CD8-positive, alpha-beta memory T cell (primary cell): ENCODE data around the gene UNC13C. TPM values are rescaled to one million over a fixed set of nuclear protein-coding genes. Genes with fewer than 3 reads are reported as not detected.

ENCODE experiments used
- CTCF ChIA-PET: fragments of 350-600 bp; sonication (Branson Sonifier 250); formaldehyde crosslinking; loops from one replicate; lab custom pipeline; 2021; ENCODE audit warnings: antibody characterized with exemption; lab: Charles Lee
- POLR2A ChIA-PET: fragments of 350-600 bp; sonication (Branson Sonifier 250); formaldehyde crosslinking; loops from one replicate; lab custom pipeline; 2021; ENCODE audit warnings: antibody characterized with exemption; lab: Charles Lee
- DNase-seq, 5 donors: peaks; one replicate each; pipeline versions ENCODE4 v3.0.0 to v3.0.0-alpha.2; 2020 to 2022; ENCODE audit warnings: mixed read lengths in 1 of 5
- H3K27ac ChIP-seq: one replicate; pipeline ENCODE4 v1.7.0; 2013; ENCODE audit warnings: low read depth, mild to moderate bottlenecking, low read length, moderate library complexity
- H3K27me3 ChIP-seq: 2 replicates; pipeline ENCODE4 v1.7.0; 2013; ENCODE audit warnings: low read length, mild to moderate bottlenecking; ENCODE audit not compliant: insufficient read depth, poor library complexity, severe bottlenecking
- H3K36me3 ChIP-seq: 2 replicates; pipeline ENCODE4 v1.7.0; 2013; ENCODE audit warnings: mild to moderate bottlenecking, low read length, moderate library complexity; ENCODE audit not compliant: insufficient read depth
- H3K4me1 ChIP-seq: 2 replicates; pipeline ENCODE4 v1.7.0; 2013; ENCODE audit warnings: mild to moderate bottlenecking, low read length, moderate library complexity; ENCODE audit not compliant: insufficient read depth
- H3K4me3 ChIP-seq: 2 replicates; pipeline ENCODE4 v1.7.0; 2013; ENCODE audit warnings: mild to moderate bottlenecking, low read length
- H3K9me3 ChIP-seq: 2 replicates; pipeline ENCODE4 v1.7.0; 2013; ENCODE audit warnings: mild to moderate bottlenecking, low read length
- H3K27ac Mint-ChIP-seq, 8 donors: one replicate each; pipeline ENCODE4 v1.8.0; 2020 to 2021; ENCODE audit warnings: mixed read lengths in 8 of 8, mild to moderate bottlenecking in 6 of 8, inconsistent platforms in 3 of 8, moderate library complexity in 3 of 8
- H3K27me3 Mint-ChIP-seq, 2 donors: one replicate each; pipeline ENCODE4 v1.8.0; 2020 to 2021; ENCODE audit warnings: mixed read lengths in 2 of 2, mild to moderate bottlenecking in 1 of 2, moderate library complexity in 1 of 2
- H3K36me3 Mint-ChIP-seq, 3 donors: one replicate each; pipeline ENCODE4 v1.8.0; 2020 to 2021; ENCODE audit warnings: mixed read lengths in 3 of 3, inconsistent platforms in 1 of 3, mild to moderate bottlenecking in 1 of 3
- H3K4me1 Mint-ChIP-seq, 3 donors: one replicate each; pipeline ENCODE4 v1.8.0; 2020 to 2021; ENCODE audit warnings: mixed read lengths in 3 of 3, inconsistent platforms in 1 of 3, mild to moderate bottlenecking in 1 of 3
- H3K4me3 Mint-ChIP-seq, 7 donors: one replicate each; pipeline ENCODE4 v1.8.0; 2020 to 2021; ENCODE audit warnings: mixed read lengths in 7 of 7, mild to moderate bottlenecking in 6 of 7, moderate library complexity in 4 of 7, inconsistent platforms in 2 of 7
- H3K9me3 Mint-ChIP-seq, 5 donors: one replicate each; pipeline ENCODE4 v1.8.0; 2020 to 2022; ENCODE audit warnings: mixed read lengths in 5 of 5, mild to moderate bottlenecking in 3 of 5, moderate library complexity in 2 of 5, inconsistent platforms in 1 of 5
- polyA plus RNA-seq: library from polyadenylated mRNA; unstranded; fragments of 300-500 nt; fragmentation: Illumina TruSeq; gene quantifications from one replicate; pipeline ENCODE4 v1.2.3, GENCODE V29; 2021
- total RNA-seq, 2 experiments: library from RNA; stranded (reverse); gene quantifications; one replicate each; pipeline ENCODE4 v1.2.3, GENCODE V29; 2021

UNC13C gene
- total and polyA plus RNA-seq, 3 experiments from 2014 or later, result not detected

GRCh38 chr15:53974813-53975212, 3.4 kb upstream of the UNC13C start:
- Histone ChIP-seq H3K27me3 (no peaks in the 10 kb centered on the region), H3K9me3 (no peaks in the 10 kb centered on the region), H3K36me3 (no peaks in the 10 kb centered on the region), H3K4me3 (no peak overlapping the region), H3K27ac (no peak overlapping the region), H3K4me1 (no peaks in the 10 kb centered on the region)
- POLR2A ChIA-PET, result no interaction called here
- peaks cover 0 to 4% (median 0%) of the 10 kb centered on the region in 5 donors for H3K9me3 Mint-ChIP-seq
- H3K27me3 Mint-ChIP-seq, result peaks cover 10 to 17% of the 10 kb centered on the region in 2 donors
- DNase-seq, result no peak
- CTCF ChIA-PET, result interaction anchor here (1.2 kb wide), 1 partner anchor 54 kb away, joined by 3 read pairs; no protein-coding TSS in a partner anchor
- H3K36me3 Mint-ChIP-seq, result no peaks in the 10 kb centered on the region
- H3K27ac Mint-ChIP-seq, result no peak overlapping the region
- no peak overlapping the region for H3K4me3 Mint-ChIP-seq
- peaks cover 0 to 3% (median 0%) of the 10 kb centered on the region in 3 donors for H3K4me1 Mint-ChIP-seq

- ChIA-PET POLR2A (no interaction called here), CTCF (no interaction called here)
- H3K4me1 Mint-ChIP-seq, result peaks cover 0 to 3% (median 0%) of the 10 kb centered on the region in 3 donors
- Histone ChIP-seq H3K27me3 (no peaks in the 10 kb centered on the region), H3K4me1 (no peaks in the 10 kb centered on the region), H3K36me3 (no peaks in the 10 kb centered on the region), H3K4me3 (no peak overlapping the region), H3K27ac (no peak overlapping the region), H3K9me3 (no peaks in the 10 kb centered on the region)
- no peaks in the 10 kb centered on the region for H3K36me3 Mint-ChIP-seq
- no peak overlapping the region for H3K4me3 Mint-ChIP-seq
- DNase-seq, result no peak
- no peak overlapping the region for H3K27ac Mint-ChIP-seq
- H3K9me3 Mint-ChIP-seq, result peaks cover 0 to 4% (median 0%) of the 10 kb centered on the region in 5 donors
- peaks cover 10 to 17% of the 10 kb centered on the region in 2 donors for H3K27me3 Mint-ChIP-seq
These were observed 1.3 kb upstream of the UNC13C start for GRCh38 chr15:53976844-53977392.

GRCh38 chr15:53979051-53979788, 979 bp downstream of the UNC13C start:
- ChIA-PET CTCF (no interaction called here), POLR2A (no interaction called here)
- Histone ChIP-seq H3K4me1 (no peaks in the 10 kb centered on the region), H3K36me3 (no peaks in the 10 kb centered on the region), H3K4me3 (no peak overlapping the region), H3K27ac (no peak overlapping the region), H3K9me3 (no peaks in the 10 kb centered on the region), H3K27me3 (no peaks in the 10 kb centered on the region)
- H3K27ac Mint-ChIP-seq, result no peak overlapping the region
- no peaks in the 10 kb centered on the region for H3K36me3 Mint-ChIP-seq
- no peak for DNase-seq
- peaks cover 0 to 4% (median 0%) of the 10 kb centered on the region in 5 donors for H3K9me3 Mint-ChIP-seq
- H3K27me3 Mint-ChIP-seq, result peaks cover 10 to 17% of the 10 kb centered on the region in 2 donors
- no peak overlapping the region for H3K4me3 Mint-ChIP-seq
- peaks cover 0 to 3% (median 0%) of the 10 kb centered on the region in 3 donors for H3K4me1 Mint-ChIP-seq

- Mint-ChIP-seq H3K27ac (no peak overlapping the region), H3K9me3 (peaks cover 0 to 4% (median 0%) of the 10 kb centered on the region in 5 donors), H3K27me3 (peaks cover 10 to 17% of the 10 kb centered on the region in 2 donors), H3K36me3 (no peaks in the 10 kb centered on the region), H3K4me1 (peaks cover 0 to 3% (median 0%) of the 10 kb centered on the region in 3 donors), H3K4me3 (no peak overlapping the region)
- ChIA-PET CTCF (no interaction called here), POLR2A (no interaction called here)
- no peaks in the 10 kb centered on the region for H3K4me1 ChIP-seq
- H3K4me3 ChIP-seq, result no peak overlapping the region
- no peaks in the 10 kb centered on the region for H3K9me3 ChIP-seq
- H3K36me3 ChIP-seq, result no peaks in the 10 kb centered on the region
- no peak overlapping the region for H3K27ac ChIP-seq
- no peak for DNase-seq
- no peaks in the 10 kb centered on the region for H3K27me3 ChIP-seq
These were observed 1.8 kb downstream of the UNC13C start for GRCh38 chr15:53980021-53980420.

GRCh38 chr15:53982071-53982680, 3.9 kb downstream of the UNC13C start:
- Mint-ChIP-seq H3K27ac (no peak overlapping the region), H3K9me3 (no peaks in the 10 kb centered on the region), H3K4me1 (peaks cover 0 to 3% (median 0%) of the 10 kb centered on the region in 3 donors), H3K27me3 (peaks cover 6 to 14% of the 10 kb centered on the region in 2 donors), H3K4me3 (no peak overlapping the region), H3K36me3 (no peaks in the 10 kb centered on the region)
- POLR2A ChIA-PET, result no interaction called here
- no peak for DNase-seq
- CTCF ChIA-PET, result no interaction called here
- Histone ChIP-seq H3K4me3 (no peak overlapping the region), H3K9me3 (no peaks in the 10 kb centered on the region), H3K27me3 (no peaks in the 10 kb centered on the region), H3K36me3 (no peaks in the 10 kb centered on the region), H3K27ac (no peak overlapping the region), H3K4me1 (no peaks in the 10 kb centered on the region)

GRCh38 chr15:53982876-53983275, 4.6 kb downstream of the UNC13C start:
- no peaks in the 10 kb centered on the region for H3K4me1 ChIP-seq
- ChIA-PET POLR2A (no interaction called here), CTCF (no interaction called here)
- DNase-seq, result no peak
- no peak overlapping the region for H3K4me3 ChIP-seq
- no peak overlapping the region for H3K27ac ChIP-seq
- H3K36me3 Mint-ChIP-seq, result no peaks in the 10 kb centered on the region
- H3K27ac Mint-ChIP-seq, result no peak overlapping the region
- no peaks in the 10 kb centered on the region for H3K27me3 ChIP-seq
- H3K9me3 Mint-ChIP-seq, result no peaks in the 10 kb centered on the region
- no peaks in the 10 kb centered on the region for H3K9me3 ChIP-seq
- peaks cover 6 to 9% of the 10 kb centered on the region in 2 donors for H3K27me3 Mint-ChIP-seq
- peaks cover 0 to 3% (median 0%) of the 10 kb centered on the region in 3 donors for H3K4me1 Mint-ChIP-seq
- no peaks in the 10 kb centered on the region for H3K36me3 ChIP-seq
- no peak overlapping the region for H3K4me3 Mint-ChIP-seq

GRCh38 chr15:53984221-53984620, 6.0 kb downstream of the UNC13C start:
- H3K27ac Mint-ChIP-seq, result no peak overlapping the region
- no peak overlapping the region for H3K4me3 ChIP-seq

GRCh38 chr15:53985562-53985961, 7.3 kb downstream of the UNC13C start:
- ChIA-PET CTCF (no interaction called here), POLR2A (no interaction called here)
- Histone ChIP-seq H3K4me3 (no peak overlapping the region), H3K27ac (no peak overlapping the region), H3K27me3 (no peaks in the 10 kb centered on the region), H3K4me1 (no peaks in the 10 kb centered on the region), H3K36me3 (no peaks in the 10 kb centered on the region), H3K9me3 (no peaks in the 10 kb centered on the region)
- H3K36me3 Mint-ChIP-seq, result no peaks in the 10 kb centered on the region
- H3K9me3 Mint-ChIP-seq, result no peaks in the 10 kb centered on the region
- H3K4me3 Mint-ChIP-seq, result no peak overlapping the region
- no peak for DNase-seq
- H3K27ac Mint-ChIP-seq, result no peak overlapping the region
- H3K4me1 Mint-ChIP-seq, result no peaks in the 10 kb centered on the region
- H3K27me3 Mint-ChIP-seq, result no peaks in the 10 kb centered on the region

More at GRCh38 chr15:53984221-53984620, 6.0 kb downstream of the UNC13C start:
- Histone ChIP-seq H3K9me3 (no peaks in the 10 kb centered on the region), H3K27ac (no peak overlapping the region), H3K27me3 (no peaks in the 10 kb centered on the region), H3K4me1 (no peaks in the 10 kb centered on the region), H3K36me3 (no peaks in the 10 kb centered on the region)
- Mint-ChIP-seq H3K4me1 (no peaks in the 10 kb centered on the region), H3K9me3 (no peaks in the 10 kb centered on the region), H3K36me3 (no peaks in the 10 kb centered on the region), H3K4me3 (no peak overlapping the region), H3K27me3 (no peaks in the 10 kb centered on the region)
- DNase-seq, result no peak
- ChIA-PET POLR2A (no interaction called here), CTCF (no interaction called here)
